ENCODE results near the gene KIF7. TPM values are rescaled to one million over a fixed set of nuclear protein-coding genes. Genes with fewer than 3 reads are reported as not detected.

The KIF7 gene
- total RNA-seq, 1 experiment from 2014 or later: 20.4 TPM

Other genes with a start within 250 kb of the KIF7 start
- 0.23 to 0.37 TPM (median 0.31 TPM) in 3 replicates for gene RHCG, start 158.9 kb downstream of the KIF7 start, total RNA-seq (2021)
- gene TICRR, start 80.0 kb downstream of the KIF7 start, total RNA-seq (2021): 33.7 to 37.4 TPM (median 33.8 TPM) in 3 replicates
- 0.37 to 0.70 TPM (median 0.48 TPM) in 3 replicates for gene PLIN1, start 23.9 kb upstream of the KIF7 start, total RNA-seq (2021)
- 2.9 to 3.5 TPM (median 3.0 TPM) in 3 replicates for gene PEX11A, start 35.3 kb upstream of the KIF7 start, total RNA-seq (2021)
- 0.09 TPM in 1 of 3 replicates, not detected in the others for gene WDR93, start 35.3 kb upstream of the KIF7 start, total RNA-seq (2021)
- 0.32 to 0.50 TPM (median 0.41 TPM) in 3 replicates for gene MESP1, start 95.8 kb upstream of the KIF7 start, total RNA-seq (2021)
- gene MESP2, start 120.9 kb upstream of the KIF7 start, total RNA-seq (2021): 0.66 to 1.0 TPM (median 0.68 TPM) in 3 replicates
- 3.5 to 5.8 TPM (median 4.0 TPM) in 3 replicates for gene ANPEP, start 159.4 kb upstream of the KIF7 start, total RNA-seq (2021)
- gene AP3S2, start 238.5 kb upstream of the KIF7 start, total RNA-seq (2021): 35.7 to 40.0 TPM (median 36.7 TPM) in 3 replicates

Data from WTC11 (cell line).